CD14-positive monocyte (primary cell): ENCODE data around the gene SHMT2. TPM values are rescaled to one million over a fixed set of nuclear protein-coding genes. Genes with fewer than 3 reads are reported as not detected.

ENCODE experiments used
- DNase-seq, 3 donors: peaks; one replicate each; pipeline ENCODE4 v3.0.0-alpha.2; 2011 to 2022
- H2AFZ ChIP-seq: 2 replicates; pipeline ENCODE4 v1.6.0; 2012; ENCODE audit warnings: mild to moderate bottlenecking, low read depth, low read length, inconsistent platforms; ENCODE audit not compliant: insufficient read depth, poor library complexity, severe bottlenecking
- H3K27ac ChIP-seq, 2 donors: 1 replicate in 1 of 2; 2 replicates in 1 of 2; pipeline ENCODE4 v1.5.1; 2012 to 2013; ENCODE audit warnings: low read length in 2 of 2, control low read depth in 1 of 2, inconsistent platforms in 1 of 2, low read depth in 1 of 2, mild to moderate bottlenecking in 1 of 2
- H3K27me3 ChIP-seq, 2 donors: one replicate each; pipeline versions ENCODE4 v1.6.0 to v1.6.1; 2011 to 2013; ENCODE audit warnings: low read length in 2 of 2; ENCODE audit not compliant: control insufficient read depth in 2 of 2, insufficient read depth in 2 of 2
- H3K36me3 ChIP-seq, 2 donors: replicated peaks in 1 of 2; 1 replicate in 1 of 2; 2 replicates in 1 of 2; pipeline versions ENCODE4 v1.5.1 to v1.6.1; 2012 to 2013; ENCODE audit warnings: low read length in 2 of 2, control low read depth in 1 of 2, inconsistent platforms in 1 of 2, mild to moderate bottlenecking in 1 of 2; ENCODE audit not compliant: insufficient read depth in 2 of 2, control insufficient read depth in 1 of 2
- H3K4me1 ChIP-seq, 2 donors: 1 replicate in 1 of 2; 2 replicates in 1 of 2; pipeline versions ENCODE4 v1.5.1 to v1.6.1; 2012 to 2013; ENCODE audit warnings: low read length in 2 of 2, control low read depth in 1 of 2, inconsistent platforms in 1 of 2, mild to moderate bottlenecking in 1 of 2, moderate library complexity in 1 of 2; ENCODE audit not compliant: insufficient read depth in 2 of 2, control insufficient read depth in 1 of 2
- H3K4me2 ChIP-seq: replicated peaks from 2 replicates; pipeline ENCODE3; 2012; ENCODE audit warnings: low read length, moderate library complexity, mild to moderate bottlenecking; ENCODE audit not compliant: poor library complexity, severe bottlenecking; ENCODE audit errors: extremely low read depth
- H3K4me3 ChIP-seq, 3 experiments: fragments of 200-600 bp in 1 of 3; sonication (generic) in 1 of 3; replicated peaks in 1 of 3; 1 replicate in 2 of 3; 2 replicates in 1 of 3; pipeline ENCODE4 v1.5.1; 2011 to 2013; ENCODE audit warnings: low read length in 3 of 3, mild to moderate bottlenecking in 3 of 3, control low read depth in 2 of 3, low read depth in 2 of 3, inconsistent platforms in 1 of 3, moderate library complexity in 1 of 3
- H3K79me2 ChIP-seq: 2 replicates; pipeline ENCODE4 v1.6.0; 2012; ENCODE audit warnings: mild to moderate bottlenecking, control low read depth, inconsistent platforms, low read length, moderate library complexity; ENCODE audit not compliant: insufficient read depth
- H3K9ac ChIP-seq: 2 replicates; pipeline ENCODE4 v1.6.0; 2017; ENCODE audit warnings: low read length, mild to moderate bottlenecking; ENCODE audit not compliant: insufficient read depth, poor library complexity, severe bottlenecking
- H3K9me3 ChIP-seq, 2 donors: replicated peaks in 1 of 2; 1 replicate in 1 of 2; 2 replicates in 1 of 2; pipeline versions ENCODE4 v1.5.1 to v1.6.1; 2012 to 2013; ENCODE audit warnings: low read length in 2 of 2, control low read depth in 1 of 2; ENCODE audit not compliant: control insufficient read depth in 1 of 2, insufficient read depth in 1 of 2
- H4K20me1 ChIP-seq: 2 replicates; pipeline ENCODE4 v1.6.0; 2012; ENCODE audit warnings: mild to moderate bottlenecking, low read length, control low read depth, moderate library complexity; ENCODE audit not compliant: insufficient read depth
- H3K27ac Mint-ChIP-seq, 7 donors: one replicate each; pipeline ENCODE4 v1.8.0; 2020; ENCODE audit warnings: mild to moderate bottlenecking in 7 of 7, mixed read lengths in 7 of 7, moderate library complexity in 6 of 7, inconsistent platforms in 2 of 7
- H3K27me3 Mint-ChIP-seq, 3 donors: one replicate each; pipeline ENCODE4 v1.8.0; 2021 to 2022; ENCODE audit warnings: low read depth in 3 of 3, mild to moderate bottlenecking in 3 of 3, mixed read lengths in 3 of 3, moderate library complexity in 3 of 3, inconsistent platforms in 1 of 3
- H3K36me3 Mint-ChIP-seq, 2 donors: one replicate each; pipeline ENCODE4 v1.8.0; 2020; ENCODE audit warnings: mixed read lengths in 2 of 2, inconsistent platforms in 1 of 2, mild to moderate bottlenecking in 1 of 2
- H3K4me1 Mint-ChIP-seq: one replicate; pipeline ENCODE4 v1.8.0; 2020; ENCODE audit warnings: mild to moderate bottlenecking, mixed read lengths
- H3K4me3 Mint-ChIP-seq, 2 donors: one replicate each; pipeline ENCODE4 v1.8.0; 2020; ENCODE audit warnings: mild to moderate bottlenecking in 2 of 2, mixed read lengths in 2 of 2, moderate library complexity in 1 of 2
- H3K9me3 Mint-ChIP-seq, 7 donors: one replicate each; pipeline ENCODE4 v1.8.0; 2020 to 2022; ENCODE audit warnings: mixed read lengths in 7 of 7, mild to moderate bottlenecking in 6 of 7, moderate library complexity in 6 of 7, inconsistent platforms in 2 of 7
- WGBS: methylation state at CpG from one replicate; pipeline ENCODE4 v1.1.5; 2013; ENCODE audit warnings: missing lambda C conversion rate; ENCODE audit not compliant: insufficient coverage; 5-methylcytosine and 5-hydroxymethylcytosine counted together
- intact Hi-C, 2 donors: fragments of 100-400 bp; cut with micrococcal nuclease; formaldehyde crosslinking; loops; one replicate each; pipeline versions ENCODE4 v1.15.0 to v1.15.1; 2023
- polyA plus RNA-seq, 3 donors: library from polyadenylated mRNA; depleted of rRNA in 1 of 3; unstranded in 2 of 3; stranded (reverse) in 1 of 3; fragments of 300-500 nt in 2 of 3; fragments of >200 nt in 1 of 3; fragmentation: Illumina TruSeq in 2 of 3; gene quantifications; 1 replicate in 2 of 3; 2 replicates in 1 of 3; pipeline ENCODE4 v1.2.3, GENCODE V29; 2012 to 2021
- TF ChIP-seq, protein P1 (sequence below): fragments of 200-600 bp; IDR thresholded peaks from one replicate; pipeline ENCODE4 v1.8.0; 2022; ENCODE audit warnings: antibody characterized with exemption, mild to moderate bottlenecking

SHMT2 gene
- polyA plus RNA-seq, 3 donors: 36.8 to 52.0 (median 39.8) TPM

GRCh38 chr12:57208631-57209282 is 20.8 kb upstream of the SHMT2 start:
- H4K20me1 ChIP-seq: peaks cover 97% of the 10 kb centered on the region
- peaks cover 87 to 92% of the 10 kb centered on the region in 2 donors for H3K36me3 ChIP-seq
- no peak overlapping the region for H3K27ac ChIP-seq
- Mint-ChIP-seq H3K9me3 (peaks cover 0 to 7% (median 0%) of the 10 kb centered on the region in 7 donors), H3K4me1 (peaks cover 9% of the 10 kb centered on the region), H3K27ac (peak overlapping the region in 2 of 7 donors; percentile 63 to 64), H3K36me3 (peaks cover 90 to 94% of the 10 kb centered on the region in 2 donors), H3K4me3 (no peak overlapping the region), H3K27me3 (peaks cover 4 to 9% (median 8%) of the 10 kb centered on the region in 3 donors)
- H3K4me3 ChIP-seq: no peak overlapping the region
- WGBS: 96% methylated on average over 21 of the region's 22 CpGs
- TF ChIP-seq, protein P1, sequence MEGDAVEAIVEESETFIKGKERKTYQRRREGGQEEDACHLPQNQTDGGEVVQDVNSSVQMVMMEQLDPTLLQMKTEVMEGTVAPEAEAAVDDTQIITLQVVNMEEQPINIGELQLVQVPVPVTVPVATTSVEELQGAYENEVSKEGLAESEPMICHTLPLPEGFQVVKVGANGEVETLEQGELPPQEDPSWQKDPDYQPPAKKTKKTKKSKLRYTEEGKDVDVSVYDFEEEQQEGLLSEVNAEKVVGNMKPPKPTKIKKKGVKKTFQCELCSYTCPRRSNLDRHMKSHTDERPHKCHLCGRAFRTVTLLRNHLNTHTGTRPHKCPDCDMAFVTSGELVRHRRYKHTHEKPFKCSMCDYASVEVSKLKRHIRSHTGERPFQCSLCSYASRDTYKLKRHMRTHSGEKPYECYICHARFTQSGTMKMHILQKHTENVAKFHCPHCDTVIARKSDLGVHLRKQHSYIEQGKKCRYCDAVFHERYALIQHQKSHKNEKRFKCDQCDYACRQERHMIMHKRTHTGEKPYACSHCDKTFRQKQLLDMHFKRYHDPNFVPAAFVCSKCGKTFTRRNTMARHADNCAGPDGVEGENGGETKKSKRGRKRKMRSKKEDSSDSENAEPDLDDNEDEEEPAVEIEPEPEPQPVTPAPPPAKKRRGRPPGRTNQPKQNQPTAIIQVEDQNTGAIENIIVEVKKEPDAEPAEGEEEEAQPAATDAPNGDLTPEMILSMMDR: no peak
- peaks cover 7 to 11% of the 10 kb centered on the region in 2 donors for H3K4me1 ChIP-seq
- H3K79me2 ChIP-seq: no peaks in the 10 kb centered on the region
- H2AFZ ChIP-seq: no peak overlapping the region
- no peak for DNase-seq
- intact Hi-C loops: no loop called here
- H3K4me2 ChIP-seq: no peak overlapping the region
- H3K9me3 ChIP-seq: no peaks in the 10 kb centered on the region
- no peak overlapping the region for H3K9ac ChIP-seq
- peaks cover under 1 to 5% of the 10 kb centered on the region in 2 donors for H3K27me3 ChIP-seq

- Histone ChIP-seq H3K9ac (no peak overlapping the region), H3K27ac (no peak overlapping the region), H3K9me3 (no peaks in the 10 kb centered on the region), H2AFZ (no peak overlapping the region), H3K36me3 (peaks cover 76 to 81% of the 10 kb centered on the region in 2 donors), H3K4me3 (no peak overlapping the region), H3K4me1 (peaks cover 12 to 17% of the 10 kb centered on the region in 2 donors), H3K79me2 (no peaks in the 10 kb centered on the region), H3K27me3 (peaks cover 10 to 16% of the 10 kb centered on the region in 2 donors), H3K4me2 (no peak overlapping the region), H4K20me1 (peaks cover 97% of the 10 kb centered on the region)
- H3K4me3 Mint-ChIP-seq: peak overlapping the region in 1 of 2 donors; percentile 21
- intact Hi-C loops: loop anchor here in 1 of 2 donors (5.0 kb wide), 1 partner anchor 37 kb away; no protein-coding TSS in a partner anchor
- peaks cover 15% of the 10 kb centered on the region for H3K4me1 Mint-ChIP-seq
- TF ChIP-seq, protein P1: no peak
- H3K36me3 Mint-ChIP-seq: peaks cover 82 to 84% of the 10 kb centered on the region in 2 donors
- H3K27me3 Mint-ChIP-seq: peaks cover 15 to 20% (median 20%) of the 10 kb centered on the region in 3 donors
- no peak for DNase-seq
- H3K9me3 Mint-ChIP-seq: peaks cover 0 to 13% (median 4%) of the 10 kb centered on the region in 7 donors
- peak overlapping the region in 1 of 7 donors; percentile 64 for H3K27ac Mint-ChIP-seq
- 73% methylated on average over 8 of the region's 8 CpGs for WGBS
Observed at GRCh38 chr12:57209916-57210315, 19.6 kb upstream of the SHMT2 start.
